Osteocyte (in vitro differentiated cells): ENCODE measurements around the gene PELI3. TPM values are rescaled to one million over a fixed set of nuclear protein-coding genes. Genes with fewer than 3 reads are reported as not detected.
"Not testable (repeated sequence)": the region's sequence is repeated elsewhere in the genome, so short reads cannot be mapped to it uniquely, and the experiment has no call there.

Experiments
- DNase-seq: peaks from one replicate; pipeline ENCODE4 v3.0.0; 2021; ENCODE audit warnings: mixed read lengths; ENCODE audit not compliant: unreplicated experiment; ENCODE audit errors: extremely low spot score
- H3K27ac Mint-ChIP-seq: one replicate; pipeline ENCODE4 v1.8.0; 2021; ENCODE audit warnings: mild to moderate bottlenecking, mixed read lengths; ENCODE audit not compliant: unreplicated experiment
- H3K27me3 Mint-ChIP-seq: one replicate; pipeline ENCODE4 v1.8.0; 2021; ENCODE audit warnings: mixed read lengths; ENCODE audit not compliant: unreplicated experiment
- H3K36me3 Mint-ChIP-seq: one replicate; pipeline ENCODE4 v1.8.0; 2021; ENCODE audit warnings: mixed read lengths; ENCODE audit not compliant: unreplicated experiment
- H3K4me1 Mint-ChIP-seq: one replicate; pipeline ENCODE4 v1.8.0; 2021; ENCODE audit warnings: mixed read lengths; ENCODE audit not compliant: unreplicated experiment
- H3K4me3 Mint-ChIP-seq: one replicate; pipeline ENCODE4 v1.8.0; 2021; ENCODE audit warnings: mild to moderate bottlenecking, moderate library complexity, mixed read lengths; ENCODE audit not compliant: unreplicated experiment
- H3K9me3 Mint-ChIP-seq: one replicate; pipeline ENCODE4 v1.8.0; 2021; ENCODE audit warnings: mixed read lengths; ENCODE audit not compliant: unreplicated experiment
- CTCF ChIP-seq: fragments of 200-600 bp; sonication (generic); IDR thresholded peaks from 2 replicates; pipeline ENCODE4 v1.5.0; 2021; ENCODE audit warnings: antibody characterized with exemption, mild to moderate bottlenecking, moderate library complexity
- total RNA-seq: library from RNA; stranded (reverse); gene quantifications from 2 replicates; pipeline ENCODE4 v1.2.1, GENCODE V29; 2021

PELI3 gene
- total RNA-seq, 1 donor from 2014 or later: 13.6 TPM

- no peaks in the 10 kb centered on the region for H3K4me1 Mint-ChIP-seq
- H3K9me3 Mint-ChIP-seq: peaks cover 2% of the 10 kb centered on the region
- peaks cover 23% of the 10 kb centered on the region for H3K27me3 Mint-ChIP-seq
- H3K27ac Mint-ChIP-seq: no peak overlapping the region
- no peak for DNase-seq
- H3K36me3 Mint-ChIP-seq: no peaks in the 10 kb centered on the region
- TF ChIP-seq CTCF: no peak
- H3K4me3 Mint-ChIP-seq: no peak overlapping the region
These were observed 8.9 kb upstream of the PELI3 start for GRCh38 chr11:66457826-66458225.

GRCh38 chr11:66459138-66459778 is 7.4 kb upstream of the PELI3 start:
- H3K36me3 Mint-ChIP-seq: no peaks in the 10 kb centered on the region
- no peaks in the 10 kb centered on the region for H3K4me1 Mint-ChIP-seq
- H3K27me3 Mint-ChIP-seq: peaks cover 18% of the 10 kb centered on the region
- no peak for DNase-seq
- H3K27ac Mint-ChIP-seq: no peak overlapping the region
- peaks cover 4% of the 10 kb centered on the region for H3K9me3 Mint-ChIP-seq
- TF ChIP-seq CTCF: no peak
- no peak overlapping the region for H3K4me3 Mint-ChIP-seq

GRCh38 chr11:66462010-66462409 is 4.7 kb upstream of the PELI3 start:
- no peak for TF ChIP-seq CTCF
- peaks cover 4% of the 10 kb centered on the region for H3K4me1 Mint-ChIP-seq
- H3K36me3 Mint-ChIP-seq: no peaks in the 10 kb centered on the region
- peaks cover 8% of the 10 kb centered on the region for H3K27me3 Mint-ChIP-seq
- H3K27ac Mint-ChIP-seq: no peak overlapping the region
- no peak overlapping the region for H3K4me3 Mint-ChIP-seq
- peaks cover 4% of the 10 kb centered on the region for H3K9me3 Mint-ChIP-seq
- DNase-seq: no peak

- Mint-ChIP-seq H3K27me3 (peaks cover 8% of the 10 kb centered on the region), H3K9me3 (peaks cover 4% of the 10 kb centered on the region), H3K27ac (no peak overlapping the region), H3K4me3 (no peak overlapping the region), H3K36me3 (no peaks in the 10 kb centered on the region), H3K4me1 (peaks cover 10% of the 10 kb centered on the region)
- DNase-seq: no peak
- no peak for TF ChIP-seq CTCF
These were observed 3.8 kb upstream of the PELI3 start for GRCh38 chr11:66462911-66463310.

- peaks cover 15% of the 10 kb centered on the region for H3K4me1 Mint-ChIP-seq
- H3K27ac Mint-ChIP-seq, H3K27me3 Mint-ChIP-seq, DNase-seq, H3K4me3 Mint-ChIP-seq, H3K9me3 Mint-ChIP-seq, H3K36me3 Mint-ChIP-seq: not testable (repeated sequence)
These were observed 2.6 kb upstream of the PELI3 start for GRCh38 chr11:66464116-66464515.

GRCh38 chr11:66464916-66465315 is 1.8 kb upstream of the PELI3 start:
- no peaks in the 10 kb centered on the region for H3K36me3 Mint-ChIP-seq
- H3K27ac Mint-ChIP-seq: no peak overlapping the region
- no peaks in the 10 kb centered on the region for H3K27me3 Mint-ChIP-seq
- TF ChIP-seq CTCF: no peak
- no peak overlapping the region for H3K4me3 Mint-ChIP-seq
- no peak for DNase-seq
- peaks cover 16% of the 10 kb centered on the region for H3K4me1 Mint-ChIP-seq
- peaks cover 4% of the 10 kb centered on the region for H3K9me3 Mint-ChIP-seq
